GM19397 (cell line): ENCODE results near the gene PAK2.
"Not testable (repeated sequence)": the region's sequence is repeated elsewhere in the genome, so short reads cannot be mapped to it uniquely, and the experiment has no call there.

Source experiments
- ATAC-seq: cut with Tn5 transposase; IDR thresholded peaks from one replicate; pipeline ENCODE4 v1.9.1; 2021; ENCODE audit warnings: mild to moderate bottlenecking, moderate library complexity; ENCODE audit not compliant: unreplicated experiment

Gene PAK2

GRCh38 chr3:196777836-196778235 lies 38.2 kb downstream of the PAK2 start:
- ATAC-seq, result no peak

GRCh38 chr3:196778755-196779154 lies 39.1 kb downstream of the PAK2 start:
- ATAC-seq, result no peak

DNA sequence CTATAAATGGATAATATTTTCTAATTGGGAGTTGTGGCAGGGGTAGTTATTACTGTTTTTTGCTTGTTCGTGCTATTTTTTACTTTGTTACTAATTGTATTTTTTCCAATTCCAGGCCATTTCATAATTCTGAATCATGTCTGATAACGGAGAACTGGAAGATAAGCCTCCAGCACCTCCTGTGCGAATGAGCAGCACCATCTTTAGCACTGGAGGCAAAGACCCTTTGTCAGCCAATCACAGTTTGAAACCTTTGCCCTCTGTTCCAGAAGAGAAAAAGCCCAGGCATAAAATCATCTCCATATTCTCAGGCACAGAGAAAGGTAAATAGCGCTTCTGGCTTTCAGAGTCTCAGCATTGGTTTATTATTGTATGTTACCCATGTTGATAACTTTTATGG lies 42.9 kb downstream of the PAK2 start:
- ATAC-seq, result no peak

DNA sequence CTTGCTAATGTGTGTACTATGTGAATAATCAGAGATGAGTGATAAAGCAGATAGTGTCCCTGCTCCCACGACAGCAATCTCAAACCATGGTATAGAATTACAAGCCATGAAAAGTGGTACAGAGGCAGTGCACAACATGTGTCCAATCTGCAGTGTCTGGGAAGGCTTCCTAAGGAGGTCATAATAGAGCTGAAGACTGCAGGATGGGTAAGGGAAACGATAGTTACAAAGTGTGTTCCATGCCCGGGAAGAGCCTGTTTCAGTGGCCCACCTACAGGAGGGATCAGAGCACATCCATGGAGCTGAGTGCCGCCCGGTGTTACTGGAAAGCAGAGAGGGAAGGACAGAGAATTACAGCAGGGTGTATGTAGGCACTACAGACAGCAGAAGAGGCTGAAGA lies 48.9 kb downstream of the PAK2 start:
- no peak for ATAC-seq

- ATAC-seq, result no peak
Measured at GRCh38 chr3:196789885-196790359, 50.3 kb downstream of the PAK2 start.

DNA sequence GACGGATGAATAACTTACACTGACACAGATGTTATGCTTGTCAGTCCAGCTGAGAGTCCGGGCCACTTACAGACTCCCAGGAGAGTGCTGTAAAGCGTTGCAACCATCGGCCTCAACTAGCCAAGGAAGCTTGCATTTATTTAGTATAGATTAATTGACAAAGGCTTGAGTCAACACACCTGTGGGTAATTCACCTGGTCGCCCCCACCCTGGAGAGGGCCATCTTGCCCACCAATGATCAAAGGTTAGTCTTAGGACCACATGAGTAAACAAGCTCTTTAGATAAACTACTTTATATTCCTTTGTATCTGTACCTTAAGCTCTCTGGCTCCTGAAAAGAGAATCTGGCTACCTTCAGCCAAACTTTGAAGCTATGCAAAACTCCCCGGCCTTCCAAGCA lies 51.0 kb downstream of the PAK2 start:
- ATAC-seq, result no peak

GRCh38 chr3:196792771-196793170 lies 53.1 kb downstream of the PAK2 start:
- ATAC-seq, result no peak

- ATAC-seq, result no peak
Measured at GRCh38 chr3:196793246-196793645, 53.6 kb downstream of the PAK2 start.

- ATAC-seq, result no peak
Measured at GRCh38 chr3:196794467-196794866, 54.8 kb downstream of the PAK2 start.

DNA sequence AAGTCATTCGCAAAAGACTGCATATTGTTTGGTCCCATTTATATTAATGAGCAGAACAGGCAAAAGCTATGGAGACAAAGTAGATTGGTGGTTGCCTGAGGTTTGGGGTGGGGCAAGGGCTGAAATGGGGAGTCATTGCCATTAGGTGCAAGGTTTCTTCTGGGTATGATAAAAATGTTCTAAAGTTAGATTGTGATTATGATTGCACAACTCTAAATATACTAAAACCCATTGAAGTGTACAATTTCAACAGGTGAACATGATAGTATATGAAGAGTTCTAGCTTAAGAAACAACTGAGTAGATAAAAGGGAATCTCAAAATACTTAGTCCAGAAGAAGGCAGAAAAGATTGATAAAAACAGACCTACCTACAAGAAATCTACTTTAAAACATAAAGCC lies 56.7 kb downstream of the PAK2 start:
- ATAC-seq, result no peak

- ATAC-seq, result no peak
Measured at GRCh38 chr3:196800742-196801434, 61.2 kb downstream of the PAK2 start.

GRCh38 chr3:196803891-196804468 lies 64.3 kb downstream of the PAK2 start:
- ATAC-seq, result no peak

DNA sequence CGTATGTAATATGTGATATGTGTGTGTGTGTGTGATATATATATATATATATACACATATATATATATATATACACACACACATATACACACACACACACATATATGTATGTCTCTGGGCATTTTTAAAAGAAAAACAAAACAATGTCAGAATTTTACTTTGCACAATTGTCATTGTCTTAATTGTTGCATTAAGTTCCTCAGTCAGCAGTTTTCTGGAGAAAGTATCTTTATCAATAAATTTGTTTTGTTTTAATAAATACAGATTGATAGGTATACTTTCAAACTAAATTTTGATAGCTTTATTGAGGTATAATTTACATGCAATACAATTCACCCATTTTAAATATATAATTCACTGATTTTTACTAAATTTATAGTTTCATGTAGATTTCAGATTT lies 65.1 kb downstream of the PAK2 start:
- no peak for ATAC-seq

GRCh38 chr3:196810963-196811581 lies 71.4 kb downstream of the PAK2 start:
- ATAC-seq, result no peak

DNA sequence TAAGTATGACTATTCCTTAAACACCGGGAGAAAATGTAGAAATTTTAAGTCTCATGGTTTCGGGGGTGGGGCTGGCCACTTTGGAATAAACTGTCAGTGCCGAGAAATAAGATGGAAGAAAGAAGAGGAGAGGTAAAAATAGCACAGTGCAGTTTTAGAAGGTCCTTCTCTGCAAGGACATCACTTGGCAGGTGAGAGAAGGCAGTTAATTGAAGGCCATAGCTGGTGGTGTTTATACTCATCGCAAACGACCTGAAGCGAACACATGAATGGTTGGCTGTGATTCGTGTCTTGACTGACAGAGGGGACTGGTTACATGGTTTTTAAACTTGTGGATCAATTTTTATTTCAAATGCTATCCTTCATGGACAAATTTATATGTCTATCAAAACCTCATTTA lies 73.2 kb downstream of the PAK2 start:
- ATAC-seq, result no peak

DNA sequence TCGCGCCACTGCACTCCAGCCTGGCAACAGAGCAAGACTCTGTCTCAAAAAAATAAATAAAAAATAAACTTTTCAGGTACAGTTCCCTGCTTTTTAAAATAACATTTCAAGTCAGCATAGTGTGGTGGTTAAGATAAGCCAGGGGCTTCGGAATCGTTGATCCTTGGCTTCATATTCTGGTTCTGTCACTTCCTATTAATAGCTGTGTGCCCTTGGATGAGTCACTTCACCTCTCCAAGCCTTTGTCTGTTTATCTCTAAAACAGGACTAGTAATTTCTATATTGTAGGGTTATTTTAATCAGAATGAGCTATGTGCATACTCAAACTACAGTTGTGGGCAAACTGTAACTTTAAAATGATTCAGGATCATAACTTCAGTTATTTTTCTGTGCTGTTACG lies 74.2 kb downstream of the PAK2 start:
- no peak for ATAC-seq

- ATAC-seq, result no peak
Measured at GRCh38 chr3:196821806-196822355, 82.2 kb downstream of the PAK2 start.

DNA sequence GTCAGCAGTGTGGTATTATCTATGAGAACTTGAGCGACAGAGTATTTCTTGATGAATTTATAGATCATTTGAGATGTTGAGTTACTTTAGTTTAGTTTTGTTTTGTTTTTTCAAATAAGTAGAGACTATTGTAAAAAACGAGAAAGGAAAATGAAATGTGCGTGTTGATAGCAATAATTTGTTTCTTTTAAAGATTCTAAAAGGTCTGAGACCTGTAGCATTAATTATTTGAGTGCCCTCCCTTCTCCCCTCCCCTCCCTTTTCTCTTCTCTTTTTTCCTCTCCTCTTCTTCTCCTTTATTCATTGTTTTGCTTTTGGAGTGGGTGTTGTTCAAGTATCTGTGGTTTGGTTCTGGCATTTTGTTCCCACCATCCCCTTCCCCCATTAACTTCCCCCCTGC lies 90.0 kb downstream of the PAK2 start:
- not testable (repeated sequence) for ATAC-seq

- no peak for ATAC-seq
Measured at GRCh38 chr3:196835086-196835485, 95.4 kb downstream of the PAK2 start.

DNA sequence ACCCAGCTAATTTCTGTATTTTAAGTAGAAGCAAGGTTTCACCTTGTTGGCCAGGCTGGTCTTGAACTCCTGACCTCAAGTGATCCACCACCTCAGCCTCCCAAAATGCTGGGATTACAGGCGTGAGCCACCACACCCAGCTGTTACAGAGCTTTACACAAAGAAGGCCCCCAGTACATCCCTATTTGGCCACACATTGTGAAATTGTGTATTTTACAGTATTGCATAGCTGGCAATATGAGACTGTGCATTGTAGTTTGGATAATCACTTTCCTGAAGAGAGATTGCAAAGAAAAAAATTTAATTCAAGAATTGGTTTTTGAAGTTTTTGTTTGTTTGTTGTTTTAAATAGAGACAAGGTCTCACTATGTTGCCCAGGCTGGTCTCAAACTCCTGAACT lies 97.0 kb downstream of the PAK2 start:
- not testable (repeated sequence) for ATAC-seq

DNA sequence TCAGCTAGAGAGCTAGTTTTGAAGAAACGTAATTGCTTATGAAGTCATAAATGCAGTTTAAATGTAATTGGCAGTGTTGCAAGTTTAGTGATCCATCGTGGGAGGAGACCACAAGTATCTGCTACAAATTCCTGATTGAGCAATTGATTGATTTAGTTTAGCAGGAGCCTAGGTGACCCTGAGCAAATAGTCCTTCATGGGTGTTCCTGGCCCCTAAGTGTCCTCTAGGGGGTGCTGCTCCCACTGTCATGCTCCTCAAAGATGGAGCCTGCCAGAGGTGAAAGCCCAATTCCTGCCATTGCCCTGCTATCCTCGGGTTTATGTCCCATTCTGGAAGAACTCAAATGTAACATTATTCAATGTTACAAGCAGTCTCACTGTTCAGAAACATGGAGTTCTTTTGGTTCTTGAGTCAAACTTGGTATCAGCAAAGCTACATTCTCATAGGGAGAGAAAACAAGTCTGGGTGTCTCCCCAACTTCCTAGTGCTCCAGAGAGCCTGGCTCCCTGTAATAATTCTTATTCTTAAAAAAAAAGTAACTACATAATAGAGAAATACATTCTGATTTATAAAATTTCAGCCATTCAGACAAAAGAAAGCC lies 98.3 kb downstream of the PAK2 start:
- ATAC-seq, result no peak

DNA sequence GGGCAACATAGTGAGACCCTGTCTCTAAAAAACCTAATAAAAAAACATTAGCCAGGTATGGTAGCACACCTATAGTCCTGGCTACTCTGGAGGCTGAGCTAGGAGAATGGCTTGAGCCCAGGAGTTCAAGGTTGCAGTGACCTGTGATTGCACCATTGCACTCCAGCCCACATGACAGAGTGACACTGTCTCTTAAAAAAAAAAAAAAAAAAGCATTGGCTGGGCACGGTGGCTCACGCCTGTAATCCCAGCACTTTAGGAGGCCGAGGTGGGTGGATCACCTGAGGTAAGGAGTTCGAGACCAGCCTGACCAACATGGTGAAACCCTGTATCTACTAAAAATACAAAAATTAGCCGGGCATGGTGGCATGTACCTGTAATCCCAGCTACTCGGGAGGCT lies 99.7 kb downstream of the PAK2 start:
- ATAC-seq, result not testable (repeated sequence)
